Measurements from ENCODE around the gene CDH24.

CDH24 gene

GRCh38 chr14:23045419-23046357 is 11.6 kb downstream of the CDH24 start:
- DNase-seq (ENCODE audit: low spot score) = peak; percentile 55

- DNase-seq (ENCODE audit: low spot score) = no peak
Measured at GRCh38 chr14:23044840-23045239, 12.5 kb downstream of the CDH24 start.

GRCh38 chr14:23043754-23044153 is 13.6 kb downstream of the CDH24 start:
- no peak for DNase-seq (ENCODE audit: low spot score)

GRCh38 chr14:23043145-23043544 is 14.2 kb downstream of the CDH24 start:
- DNase-seq (ENCODE audit: low spot score) = no peak

GRCh38 chr14:23042162-23042965 is 15.0 kb downstream of the CDH24 start, which contains the start of gene PSMB11:
TSS of gene PSMB11 (plus strand) at chr14:23042212. CDS start at chr14:23042226, 14 bp downstream.
- DNase-seq (ENCODE audit: low spot score) = no peak

GRCh38 chr14:23041729-23042128 is 15.6 kb downstream of the CDH24 start:
- no peak for DNase-seq (ENCODE audit: low spot score)

GRCh38 chr14:23040100-23040499 is 17.2 kb downstream of the CDH24 start:
- no peak for DNase-seq (ENCODE audit: low spot score)

GRCh38 chr14:23035303-23036144 is 21.8 kb downstream of the CDH24 start:
- no peak for DNase-seq (ENCODE audit: low spot score)

- peak; percentile 95 for DNase-seq (ENCODE audit: low spot score)
Measured at GRCh38 chr14:23034498-23035302, 22.6 kb downstream of the CDH24 start, which contains the start of gene PSMB5. TSS of gene PSMB5 (minus strand) at chr14:23034900. CDS start at chr14:23034881, 19 bp downstream.

GRCh38 chr14:23033801-23034497 is 23.4 kb downstream of the CDH24 start:
- DNase-seq (ENCODE audit: low spot score) = no peak

GRCh38 chr14:23033251-23033727 is 24.0 kb downstream of the CDH24 start:
- no peak for DNase-seq (ENCODE audit: low spot score)

- no peak for DNase-seq (ENCODE audit: low spot score)
Measured at GRCh38 chr14:23030936-23031335, 26.4 kb downstream of the CDH24 start.

GRCh38 chr14:23028799-23029198 is 28.5 kb downstream of the CDH24 start:
- no peak for DNase-seq (ENCODE audit: low spot score)

- no peak for DNase-seq (ENCODE audit: low spot score)
Measured at GRCh38 chr14:23025151-23025814, 32.0 kb downstream of the CDH24 start.

GRCh38 chr14:23024612-23025075 is 32.7 kb downstream of the CDH24 start:
- DNase-seq (ENCODE audit: low spot score) = no peak

- no peak for DNase-seq (ENCODE audit: low spot score)
Measured at GRCh38 chr14:23023795-23024152, 33.5 kb downstream of the CDH24 start.

- DNase-seq (ENCODE audit: low spot score) = no peak
Measured at GRCh38 chr14:23023022-23023794, 34.1 kb downstream of the CDH24 start.

- no peak for DNase-seq (ENCODE audit: low spot score)
Measured at GRCh38 chr14:23021889-23022442, 35.4 kb downstream of the CDH24 start.
